HUDEP-2 (cell line): ENCODE data around the gene LACRT.
A peak's percentile ranks its signal among the peaks of the same experiment; 100 is the strongest.
"Not testable (repeated sequence)": the region's sequence is repeated elsewhere in the genome, so short reads cannot be mapped to it uniquely, and the experiment has no call there.

Experiments used
- DNase-seq, 76 experiments: peaks; one replicate each; lab custom pipeline; 2025; ENCODE audit not compliant: unreplicated experiment in 76 of 76; lab: John Stamatoyannopoulos, UW

Gene LACRT

DNA sequence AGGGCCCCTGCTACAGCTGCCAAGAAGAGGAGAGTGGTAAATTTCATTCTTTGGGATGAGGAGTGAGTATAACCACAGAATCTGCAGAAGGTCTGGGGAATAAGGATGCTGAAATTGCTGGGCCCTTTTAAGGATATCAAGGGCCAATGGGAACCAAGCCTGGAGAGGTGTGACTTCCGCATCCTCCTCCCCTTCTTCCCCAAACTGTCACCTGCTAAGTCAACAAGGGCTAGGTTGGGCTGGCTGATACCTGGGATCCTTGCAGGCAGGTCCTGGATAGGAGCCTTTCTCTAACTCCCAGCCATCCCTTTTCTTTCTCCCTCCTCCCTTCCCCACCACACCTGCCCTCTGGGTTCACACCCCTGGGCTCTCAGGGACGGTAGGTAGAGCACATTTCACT is at the start of gene LACRT:
Gene LACRT, minus strand, starts transcription at position 101 of the 400 bp plus-strand sequence. Its CDS starts 54 bp downstream, at position 47.
- no peak for DNase-seq

GRCh38 chr12:54683398-54683797 is 48.7 kb upstream of the LACRT start:
- DNase-seq: no peak

DNA sequence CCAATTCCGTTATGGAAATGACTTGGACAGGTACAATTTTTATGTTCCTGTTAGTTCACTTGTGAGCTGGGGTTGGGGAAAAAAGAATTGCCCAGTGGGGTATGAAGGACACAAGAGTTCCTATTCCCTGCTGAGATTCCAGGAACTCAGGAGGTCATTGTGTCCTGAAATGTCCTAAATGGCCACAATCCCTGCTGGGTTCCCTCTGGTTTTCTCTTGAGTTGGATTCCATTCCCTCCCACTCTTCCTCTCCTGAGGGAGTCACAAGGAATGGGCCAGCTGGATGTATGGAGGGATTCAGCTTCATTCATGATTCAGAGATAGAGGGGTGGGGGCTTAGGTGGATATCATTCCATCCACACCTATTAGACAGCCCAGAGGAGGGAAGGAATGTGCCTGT is 48.0 kb upstream of the LACRT start:
- no peak for DNase-seq

DNA sequence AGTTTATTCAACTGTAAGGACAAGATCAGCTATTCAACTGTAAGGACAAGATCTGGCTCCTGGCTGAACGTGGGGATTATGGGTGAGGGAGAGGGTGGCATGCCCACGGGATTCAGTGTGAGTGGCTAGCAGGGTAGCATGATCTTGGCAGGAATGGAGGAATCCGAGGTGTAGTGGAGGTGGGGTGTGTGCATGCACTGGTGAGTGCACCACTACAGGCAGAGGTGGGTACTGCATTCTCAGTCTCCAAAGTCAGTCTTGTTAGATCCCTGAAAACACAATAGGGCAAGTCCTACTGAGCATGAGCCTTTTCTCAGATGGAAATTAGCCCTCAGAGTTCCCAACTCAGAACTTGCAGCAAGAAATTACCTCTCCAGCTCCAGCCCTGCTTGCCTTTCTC is 45.7 kb upstream of the LACRT start:
- DNase-seq: peak in 36 of 76 experiments; percentile 2 to 64 (median 17)

GRCh38 chr12:54678131-54678530 is 43.4 kb upstream of the LACRT start:
- no peak for DNase-seq

GRCh38 chr12:54667945-54668344 is 33.2 kb upstream of the LACRT start:
- DNase-seq: no peak

- DNase-seq: no peak
These were observed 31.3 kb upstream of the LACRT start for GRCh38 chr12:54666008-54666407.

- not testable (repeated sequence) for DNase-seq
These were observed 30.4 kb upstream of the LACRT start for GRCh38 chr12:54665022-54665635.

- DNase-seq: no peak
These were observed 28.9 kb upstream of the LACRT start for GRCh38 chr12:54663603-54664002.

DNA sequence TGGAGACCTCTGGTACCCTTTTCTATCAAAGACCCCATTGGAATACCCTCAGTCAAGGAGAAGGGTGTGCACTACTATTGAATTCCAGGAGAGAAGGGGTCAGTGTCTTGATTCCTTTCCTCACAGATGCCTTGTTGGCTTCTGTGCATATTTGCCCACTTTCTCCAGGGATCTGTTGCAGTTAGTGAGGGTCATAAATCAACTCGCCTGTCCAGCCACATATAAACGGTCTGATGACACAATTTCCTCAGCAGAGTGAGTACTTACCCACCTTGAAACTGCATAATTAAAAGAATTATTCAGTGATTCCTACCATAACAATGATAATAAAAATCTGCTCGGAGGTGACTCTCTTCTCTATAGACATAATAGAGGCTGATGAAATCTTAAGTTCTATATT is 27.3 kb upstream of the LACRT start:
- DNase-seq: no peak

- DNase-seq: no peak
These were observed 26.4 kb upstream of the LACRT start for GRCh38 chr12:54661048-54661447.

GRCh38 chr12:54660320-54660962 is 25.7 kb upstream of the LACRT start:
- DNase-seq: no peak

- peak in 39 of 76 experiments; percentile 2 to 50 (median 12) for DNase-seq
These were observed 23.9 kb upstream of the LACRT start for GRCh38 chr12:54658306-54659264.

- DNase-seq: no peak
These were observed 22.5 kb upstream of the LACRT start for GRCh38 chr12:54657105-54657607.

- DNase-seq: no peak
These were observed 20.2 kb upstream of the LACRT start for GRCh38 chr12:54654926-54655325.

GRCh38 chr12:54653025-54653424 is 18.3 kb upstream of the LACRT start:
- DNase-seq: no peak

DNA sequence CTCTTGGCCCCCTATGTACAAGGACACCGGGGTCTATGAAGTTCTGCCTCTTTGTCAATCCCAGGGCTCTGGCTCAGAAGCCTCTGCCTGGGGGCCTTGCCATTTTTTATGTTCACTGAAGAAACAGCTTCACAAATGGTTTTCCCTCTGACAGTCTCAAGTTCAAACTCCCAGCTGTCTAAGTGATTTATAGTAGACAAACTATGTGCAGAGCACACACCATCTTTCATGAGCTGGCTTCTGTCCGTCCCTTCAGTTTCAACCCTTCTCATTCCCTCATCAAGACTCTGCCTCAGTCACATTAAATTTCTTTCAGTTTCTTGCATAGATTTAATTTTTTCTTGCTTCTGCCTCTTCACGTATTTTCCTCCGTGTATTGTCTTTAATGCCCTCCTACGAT is 16.2 kb upstream of the LACRT start:
- DNase-seq: no peak

GRCh38 chr12:54650409-54650808 is 15.7 kb upstream of the LACRT start:
- no peak for DNase-seq

DNA sequence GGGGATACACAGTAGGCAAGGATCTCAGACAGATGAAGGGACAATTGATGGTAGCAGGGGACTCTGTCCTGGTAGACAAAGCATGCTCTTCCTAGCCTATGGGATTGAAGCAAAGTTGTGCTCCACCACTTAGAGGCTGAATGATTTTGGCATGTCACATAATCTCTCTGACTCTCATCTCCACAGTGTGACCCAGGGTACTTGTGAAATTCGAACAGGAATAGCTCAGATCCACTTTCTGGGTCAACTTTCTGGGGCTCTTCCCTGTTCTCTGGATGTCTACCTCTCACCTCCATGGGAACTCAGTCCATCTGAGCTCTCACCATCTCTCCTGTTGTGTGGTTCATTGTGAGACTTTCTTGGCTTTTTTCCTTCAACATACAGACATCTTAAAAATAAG is 15.1 kb upstream of the LACRT start:
- no peak for DNase-seq

GRCh38 chr12:54648265-54648664 is 13.6 kb upstream of the LACRT start, which contains the start of gene DCD:
TSS of gene DCD (minus strand) at chr12:54648365. CDS start at chr12:54648303, 62 bp downstream.
- DNase-seq: no peak

DNA sequence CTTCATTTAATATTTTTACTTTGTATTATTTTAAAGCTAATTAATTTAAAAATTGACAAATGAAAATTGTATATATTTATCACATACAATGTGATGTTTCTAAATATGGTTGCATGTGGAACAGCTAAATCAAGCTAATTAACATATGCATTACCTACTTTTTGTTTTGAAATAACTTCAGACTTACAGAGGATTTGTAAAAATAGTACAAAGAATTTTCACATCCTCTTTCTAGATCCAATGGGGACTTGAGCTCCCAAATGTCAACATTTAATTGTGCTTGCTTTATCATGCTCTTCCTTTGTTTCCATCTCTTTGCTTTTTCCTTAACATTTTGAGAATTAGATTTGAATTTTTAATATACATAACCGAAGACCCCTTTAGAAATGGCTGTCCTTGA is 6.9 kb upstream of the LACRT start:
- no peak for DNase-seq
